GM19035 (cell line): ENCODE data around the gene GADD45B.
"Not testable (repeated sequence)": the region's sequence is repeated elsewhere in the genome, so short reads cannot be mapped to it uniquely, and the experiment has no call there.

ENCODE experiments used
- ATAC-seq: cut with Tn5 transposase; IDR thresholded peaks from one replicate; pipeline ENCODE4 v1.9.1; 2021; ENCODE audit not compliant: unreplicated experiment

Gene GADD45B

DNA sequence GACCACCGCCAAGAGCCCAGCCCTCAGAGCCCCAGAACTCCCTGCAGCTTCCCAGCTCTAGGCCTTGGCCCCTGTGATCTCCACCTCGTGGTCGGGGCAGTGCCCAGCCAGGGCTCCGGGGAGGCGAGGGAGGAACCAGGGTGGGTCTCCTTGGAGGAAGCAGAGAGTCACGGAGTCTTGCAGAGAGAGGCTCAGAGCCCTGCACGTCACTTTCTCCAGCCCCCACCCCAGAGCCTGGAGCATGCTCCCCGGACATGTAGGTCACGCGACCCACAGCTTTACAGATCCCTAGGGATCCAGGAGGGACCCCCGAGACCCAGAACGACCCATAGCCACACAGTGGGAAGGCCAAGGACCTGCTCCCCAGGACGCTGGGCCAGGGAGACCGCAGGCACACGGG, 11.9 kb downstream of the GADD45B start:
- no peak for ATAC-seq

DNA sequence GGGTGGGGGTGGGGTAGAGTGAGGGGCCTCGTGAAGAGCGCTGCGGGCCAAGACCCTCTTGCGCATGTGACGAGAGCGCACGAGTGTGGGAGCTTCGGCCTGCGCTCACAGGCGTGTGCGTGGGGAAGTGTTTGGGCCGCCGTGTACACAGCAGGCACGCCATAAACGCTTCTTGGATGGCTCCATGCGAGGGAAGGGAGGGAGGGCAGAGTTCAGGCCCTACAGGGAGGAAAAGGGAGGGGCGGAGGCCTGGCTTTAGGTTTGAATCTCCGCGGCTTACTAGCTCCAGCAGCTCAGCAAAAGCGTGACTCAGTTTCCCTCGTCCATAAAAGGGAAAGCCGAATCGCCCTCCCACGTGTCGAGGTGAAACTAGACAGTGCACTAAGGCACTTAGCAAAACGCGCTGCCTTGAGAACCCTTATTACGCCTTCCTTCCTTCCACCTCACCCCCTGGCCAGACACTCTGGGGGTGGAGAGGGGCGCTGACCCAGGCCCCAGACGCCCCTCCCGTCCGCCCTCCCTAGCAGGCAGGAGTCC, 12.5 kb downstream of the GADD45B start:
- ATAC-seq, result no peak

DNA sequence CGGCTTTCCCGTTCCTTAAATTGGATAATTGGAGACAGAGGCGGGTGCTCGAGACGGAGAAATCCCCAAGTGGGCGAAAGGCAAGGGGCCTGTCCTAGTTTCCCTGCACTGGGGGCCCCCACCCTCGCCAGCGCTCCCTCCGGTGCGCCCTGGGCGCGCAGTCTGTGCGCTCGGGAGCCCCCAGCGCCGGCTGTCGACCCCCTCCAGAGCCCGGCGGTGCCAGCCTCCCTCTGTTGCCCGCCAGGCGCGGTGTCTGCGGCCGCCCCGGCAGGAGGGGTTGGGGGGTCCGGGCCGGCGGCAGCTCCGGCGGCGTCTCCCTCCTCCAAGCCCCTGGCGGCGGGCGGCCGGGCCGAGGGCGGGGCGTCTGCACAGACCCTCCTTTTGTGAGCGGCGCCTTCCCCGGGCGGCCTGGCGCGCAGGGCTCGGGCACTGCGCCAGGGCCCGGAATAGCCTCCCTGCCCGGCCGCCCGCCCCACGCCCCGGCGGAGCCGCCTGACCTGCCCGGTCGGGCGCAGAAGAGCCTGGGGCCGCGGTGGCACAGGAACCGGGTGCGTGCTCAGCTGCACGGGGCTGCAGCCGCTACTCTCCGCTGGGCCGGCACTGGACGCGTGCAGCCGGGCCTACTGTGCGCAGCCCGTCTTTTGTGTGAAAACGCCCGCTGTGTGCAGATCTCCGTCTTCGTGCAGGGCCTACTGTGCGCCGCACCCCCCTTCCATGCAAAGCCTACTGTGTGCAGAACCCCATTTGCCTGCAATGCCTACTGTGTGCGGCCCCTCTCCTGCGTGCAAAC, 13.2 kb downstream of the GADD45B start:
- ATAC-seq, result no peak

DNA sequence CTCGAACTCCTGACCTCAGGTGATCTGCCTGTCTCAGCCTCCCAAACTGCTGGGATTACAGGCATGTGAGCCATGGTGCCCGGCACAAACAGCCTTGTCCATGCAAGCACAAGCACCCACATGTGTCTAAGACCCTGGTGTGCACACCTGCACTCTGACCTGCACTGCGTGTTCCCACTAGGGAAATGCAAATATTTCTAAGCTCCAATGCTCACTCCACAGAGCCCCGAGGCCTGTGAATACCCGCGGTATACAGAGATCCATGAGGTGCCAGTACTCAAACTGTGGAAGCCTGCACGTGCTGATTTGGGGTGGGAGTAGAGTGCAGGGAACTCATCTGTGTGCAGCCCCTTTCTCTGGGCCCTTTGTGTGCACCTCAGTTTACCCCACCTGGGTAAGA, 14.7 kb downstream of the GADD45B start:
- no peak for ATAC-seq

DNA sequence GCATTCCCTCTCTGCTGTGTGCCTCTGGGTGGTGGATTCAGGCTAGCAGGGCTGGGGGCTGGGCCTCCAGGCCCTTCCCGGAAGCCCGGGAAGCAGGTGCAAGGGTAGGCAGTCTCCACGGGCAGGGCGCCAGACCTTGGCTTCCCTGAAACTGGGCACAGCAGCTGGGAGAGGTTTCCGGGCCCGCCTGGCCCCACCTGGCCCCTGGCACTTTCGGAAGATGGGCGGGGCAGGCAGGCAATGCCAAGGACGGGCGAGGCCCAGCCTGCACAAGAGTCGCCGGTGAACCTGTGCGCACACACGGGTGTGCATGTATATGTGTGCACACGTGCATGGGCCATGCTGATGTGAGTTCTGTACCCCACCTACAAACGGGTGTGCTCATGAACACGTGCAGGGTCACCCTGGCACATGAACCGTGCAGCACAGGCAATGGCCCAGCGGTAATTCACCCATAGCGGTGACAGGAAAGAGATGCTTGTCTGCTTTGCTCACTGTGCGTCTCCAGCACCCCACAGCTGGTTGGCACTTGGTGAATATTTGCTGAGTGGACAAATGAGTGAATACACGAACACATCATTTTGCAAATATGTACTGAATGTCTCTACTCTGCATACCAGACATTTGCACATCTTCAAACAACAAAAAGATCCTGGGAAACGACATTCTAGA, 15.3 kb downstream of the GADD45B start:
- ATAC-seq, result no peak

DNA sequence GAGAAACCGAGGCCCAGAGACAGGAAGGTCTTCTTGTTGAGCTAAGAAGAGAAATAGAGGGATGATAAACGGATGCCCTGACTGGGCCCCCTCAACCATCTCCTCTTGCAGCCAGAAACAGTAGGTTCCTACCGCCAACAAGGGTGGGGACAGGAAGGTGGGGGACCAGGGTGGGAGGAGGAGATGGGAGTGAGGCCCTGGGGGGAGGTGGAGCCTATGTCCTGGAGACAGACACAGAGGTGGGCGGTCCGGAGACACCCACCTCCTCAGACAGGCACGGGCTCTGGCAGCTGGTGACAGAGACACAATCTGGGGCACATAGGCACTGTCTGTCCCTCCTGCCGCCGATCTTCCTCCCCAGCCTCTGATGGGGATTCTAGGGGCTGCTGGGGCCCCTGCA, 16.9 kb downstream of the GADD45B start:
- ATAC-seq, result no peak

DNA sequence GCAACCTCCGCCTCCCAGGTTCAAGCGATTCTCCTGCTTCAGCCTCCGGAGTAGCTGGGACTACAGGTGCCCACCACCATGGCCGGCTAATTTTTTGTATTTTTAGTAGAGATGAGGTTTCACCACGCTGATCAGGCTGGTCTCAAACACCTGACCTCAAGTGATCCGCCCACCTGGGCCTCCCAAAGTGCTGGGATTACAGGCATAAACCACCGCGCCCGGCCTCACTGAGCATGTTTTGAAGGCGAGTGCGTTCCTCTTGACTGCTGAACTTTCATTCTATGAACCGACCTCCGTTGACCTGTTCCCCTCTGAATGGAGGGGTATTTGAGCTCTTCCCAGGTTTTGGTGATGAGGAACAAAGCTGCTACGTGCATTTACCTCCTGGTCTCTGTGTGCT, 17.5 kb downstream of the GADD45B start:
- not testable (repeated sequence) for ATAC-seq

DNA sequence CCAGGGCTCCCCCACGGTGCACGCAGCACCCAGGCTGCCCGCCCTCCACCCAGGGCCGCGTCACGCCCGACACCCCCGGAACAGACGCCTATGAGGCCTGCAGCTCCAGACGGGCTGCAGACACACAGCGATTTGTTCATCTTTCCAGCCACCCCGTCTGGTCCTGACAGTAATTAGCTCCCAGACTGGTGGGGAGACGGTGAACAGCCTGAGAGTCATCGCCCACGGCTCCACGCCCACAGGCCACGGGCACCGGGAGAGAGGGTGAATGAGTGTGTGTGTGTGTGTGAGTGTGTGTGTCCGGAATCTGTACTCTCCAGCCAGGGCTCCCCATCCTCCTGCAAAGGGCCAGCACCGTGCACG, 18.1 kb downstream of the GADD45B start:
- no peak for ATAC-seq

DNA sequence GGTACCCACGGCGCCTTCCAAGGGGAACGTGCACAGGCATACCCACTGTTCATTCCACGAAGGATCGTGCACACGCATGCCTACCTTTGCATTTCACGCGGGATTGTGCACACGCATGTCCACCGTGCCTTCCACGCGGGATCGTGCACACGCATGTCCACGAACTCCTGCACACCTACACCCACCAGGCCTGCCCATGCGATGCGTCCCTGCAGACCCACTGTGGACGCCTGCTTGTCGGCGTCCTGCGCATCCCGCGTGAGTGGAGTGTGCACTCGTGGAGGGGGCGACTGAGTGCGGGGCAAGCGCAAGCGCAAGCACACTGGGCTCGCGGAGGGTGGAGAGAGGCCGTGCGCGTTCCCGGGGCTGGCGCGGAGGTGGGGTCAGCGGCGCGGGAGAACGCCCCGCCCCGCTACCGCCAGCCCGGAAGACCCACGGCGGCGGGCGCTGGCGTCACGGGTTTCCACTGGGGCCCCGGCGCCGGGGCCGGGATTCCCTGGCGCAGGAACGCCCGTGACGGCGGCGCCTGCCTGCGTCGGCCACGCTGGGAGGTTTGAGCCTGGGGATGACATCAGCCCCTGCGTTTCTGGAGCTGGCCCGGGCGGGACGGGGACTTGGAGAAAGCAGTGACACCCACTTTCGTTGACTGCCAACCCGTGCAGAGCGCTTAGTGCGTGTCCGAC, 18.7 kb downstream of the GADD45B start:
- ATAC-seq, result no peak

DNA sequence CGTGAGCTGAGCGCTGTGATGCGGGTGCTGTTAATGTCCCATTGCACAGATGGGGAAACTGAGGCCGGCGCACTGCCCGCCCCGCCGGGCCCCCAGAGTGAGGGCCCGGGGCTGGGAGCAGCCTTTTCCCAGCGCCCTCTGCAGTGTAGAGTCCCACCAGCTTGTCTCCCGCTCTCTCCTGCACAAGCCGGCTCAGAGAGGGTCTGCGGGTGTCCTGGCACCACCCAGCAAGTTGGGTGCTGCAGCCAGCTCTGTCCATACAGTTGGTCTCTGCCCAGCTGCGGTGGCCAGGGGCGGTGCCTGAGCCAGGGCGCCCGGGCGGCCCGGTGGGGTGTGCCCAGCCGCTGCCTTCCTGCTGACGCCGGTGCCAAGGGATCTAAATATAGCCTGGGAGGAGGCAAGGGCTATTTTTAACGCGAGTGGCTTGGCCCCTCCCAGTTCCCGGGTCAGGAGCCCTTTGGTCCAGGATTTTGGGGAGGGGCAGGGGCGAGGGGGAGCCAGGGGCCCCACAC, 19.3 kb downstream of the GADD45B start:
- no peak for ATAC-seq

DNA sequence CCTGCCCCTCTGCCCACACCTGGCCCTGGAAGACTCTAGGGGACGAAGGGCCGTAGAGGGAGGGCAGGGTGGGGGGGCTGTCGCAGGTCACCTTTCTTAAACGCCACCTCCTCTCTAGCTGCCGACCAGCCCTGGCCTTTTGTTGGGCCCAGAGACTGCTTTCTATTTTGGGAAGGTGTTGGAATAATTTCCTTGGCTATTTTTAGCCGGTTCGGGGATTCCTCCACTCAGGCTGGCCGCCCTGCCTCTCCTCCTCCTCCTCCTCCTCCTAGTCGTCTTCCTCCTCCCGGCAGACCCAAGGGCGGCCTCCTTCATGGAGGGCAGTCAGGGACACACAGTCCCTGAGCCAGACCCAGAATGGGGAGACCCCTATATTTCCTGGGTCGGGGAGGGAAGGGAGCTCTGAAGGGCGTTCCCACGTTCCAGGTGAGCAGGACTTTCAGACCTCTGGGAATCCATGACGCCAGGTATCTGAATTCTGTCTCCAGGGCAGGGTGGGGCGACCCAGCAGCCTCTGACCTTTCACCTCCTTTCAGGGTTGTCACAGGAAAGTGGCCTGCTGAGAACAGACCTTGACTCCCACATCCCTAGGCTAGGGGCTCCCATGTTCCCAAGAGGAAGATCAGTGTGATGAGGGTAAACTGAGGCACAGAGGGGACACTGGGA, 19.9 kb downstream of the GADD45B start:
- ATAC-seq, result no peak

DNA sequence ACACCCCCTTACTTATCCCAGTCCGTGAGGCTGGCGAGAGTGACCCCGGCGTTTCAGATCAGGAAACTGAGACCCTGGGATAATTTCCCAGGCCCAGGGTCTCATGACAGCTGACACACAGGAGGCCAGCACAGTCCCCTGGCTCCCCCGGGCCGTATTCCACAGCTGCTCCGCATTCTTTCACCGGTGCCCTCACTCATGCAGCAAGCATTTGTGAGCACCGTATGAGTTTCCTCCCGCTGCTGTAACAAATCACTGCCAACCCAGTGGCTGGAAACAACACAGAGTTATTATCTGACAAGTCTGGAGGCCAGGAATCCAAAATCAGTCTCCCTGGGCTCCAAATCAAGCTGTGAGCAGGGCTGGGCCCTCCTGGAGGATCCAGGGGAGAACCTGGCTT, 21.3 kb downstream of the GADD45B start:
- no peak for ATAC-seq

DNA sequence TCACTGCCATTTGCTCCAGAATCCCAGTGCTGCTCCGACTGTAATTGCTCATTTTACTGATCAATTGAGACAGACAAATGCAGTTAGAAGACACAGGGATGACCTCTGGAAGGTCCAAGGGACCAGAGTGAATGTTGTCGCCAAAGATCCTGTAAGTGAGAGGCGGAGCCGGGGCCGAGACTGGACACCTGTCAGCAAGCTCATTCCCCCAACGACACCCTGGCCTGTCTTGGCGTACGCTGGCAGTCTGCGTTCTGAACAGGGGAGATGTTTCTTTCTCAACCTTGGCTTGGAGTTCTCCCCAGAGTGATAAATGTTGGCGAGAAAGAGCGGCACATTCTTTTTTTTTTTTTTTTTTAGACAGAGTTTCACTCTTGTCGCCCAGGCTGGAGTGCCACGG, 24.2 kb downstream of the GADD45B start:
- no peak for ATAC-seq

DNA sequence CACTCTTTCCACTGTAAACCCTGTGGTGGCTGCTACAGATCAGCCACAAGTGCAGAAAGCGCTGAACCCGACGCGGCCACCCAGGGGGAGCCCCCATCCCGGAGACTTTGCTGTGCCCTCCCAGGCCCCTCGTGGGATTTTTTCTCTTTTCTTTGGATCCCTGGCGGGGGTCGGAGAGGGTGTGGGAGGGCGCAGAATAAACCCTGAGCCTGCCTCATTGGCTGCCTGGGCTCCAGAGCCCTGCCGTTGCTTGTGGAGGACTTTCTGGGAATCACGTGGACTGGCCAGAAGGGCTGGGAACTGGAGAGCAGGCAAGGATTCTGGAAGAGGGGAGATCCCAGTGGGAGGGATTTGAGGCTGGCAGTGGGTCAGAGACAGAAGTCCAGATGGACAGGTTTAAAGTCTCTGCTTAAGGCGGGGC, 24.9 kb downstream of the GADD45B start:
- no peak for ATAC-seq

DNA sequence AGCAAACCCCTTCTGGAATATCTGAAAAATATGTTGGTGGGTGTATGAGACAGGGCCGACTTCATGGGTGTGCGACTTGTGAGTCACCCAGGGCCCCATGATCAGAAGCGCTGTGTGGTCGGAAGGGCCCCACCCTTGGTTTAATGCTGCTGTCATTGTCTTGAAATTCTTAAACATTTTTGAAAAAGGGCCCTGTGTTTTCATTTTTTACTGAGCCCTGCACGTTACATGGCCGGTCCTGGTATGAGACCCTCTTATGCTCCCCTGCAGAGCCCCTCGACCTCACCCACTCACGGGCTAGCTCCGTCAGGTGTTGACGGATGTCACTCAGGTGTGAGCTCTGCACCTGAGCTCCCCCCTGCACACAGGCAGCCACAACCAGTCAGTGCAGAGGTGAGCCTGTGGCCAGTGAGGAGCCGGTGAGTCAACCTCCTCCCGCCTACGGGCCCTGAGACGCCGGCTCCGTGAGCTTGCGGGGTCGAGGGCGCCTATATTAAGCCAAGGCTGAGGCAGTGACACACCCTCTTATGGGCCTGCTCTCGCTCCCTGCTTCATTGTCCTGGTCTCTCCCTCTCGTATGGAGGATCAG, 27.7 kb downstream of the GADD45B start:
- no peak for ATAC-seq

DNA sequence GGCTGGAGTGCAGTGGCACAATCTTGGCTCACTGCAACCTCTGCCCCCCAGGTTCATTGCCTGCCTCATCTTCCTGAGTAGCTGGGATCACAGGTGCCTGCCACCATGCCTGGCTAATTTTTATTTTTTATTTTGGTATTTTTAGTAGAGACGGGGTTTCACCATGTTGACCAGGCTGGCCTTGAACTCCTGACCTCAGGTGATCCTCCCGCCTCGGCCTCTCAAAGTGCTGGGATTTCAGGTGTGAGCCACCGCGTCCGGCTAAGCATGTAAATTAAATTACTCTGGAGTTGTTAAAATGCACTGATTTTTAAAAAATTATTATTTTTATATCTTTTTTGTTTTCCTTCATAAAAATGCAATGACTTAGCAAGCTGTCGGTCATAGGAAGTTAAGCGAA, 30.7 kb downstream of the GADD45B start:
- not testable (repeated sequence) for ATAC-seq

DNA sequence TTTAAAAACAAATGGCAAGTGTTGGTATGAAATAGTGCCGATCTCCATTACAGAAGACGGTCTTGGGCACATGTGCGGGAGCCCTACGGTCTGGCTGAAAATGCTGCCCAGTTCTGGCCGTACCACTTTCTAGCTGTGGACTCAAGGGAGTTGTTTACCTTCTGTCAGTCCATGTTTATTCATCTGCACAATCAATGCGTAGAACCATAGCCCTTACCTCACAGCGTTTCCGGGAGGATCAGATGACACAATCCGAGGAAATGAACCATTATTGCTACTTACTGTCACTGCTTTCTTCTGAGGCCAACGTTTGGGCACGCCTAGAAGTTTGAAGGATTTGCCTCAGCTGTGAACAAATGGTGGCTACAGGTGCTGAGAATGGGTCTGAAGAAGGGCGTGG, 31.2 kb downstream of the GADD45B start:
- ATAC-seq, result no peak

DNA sequence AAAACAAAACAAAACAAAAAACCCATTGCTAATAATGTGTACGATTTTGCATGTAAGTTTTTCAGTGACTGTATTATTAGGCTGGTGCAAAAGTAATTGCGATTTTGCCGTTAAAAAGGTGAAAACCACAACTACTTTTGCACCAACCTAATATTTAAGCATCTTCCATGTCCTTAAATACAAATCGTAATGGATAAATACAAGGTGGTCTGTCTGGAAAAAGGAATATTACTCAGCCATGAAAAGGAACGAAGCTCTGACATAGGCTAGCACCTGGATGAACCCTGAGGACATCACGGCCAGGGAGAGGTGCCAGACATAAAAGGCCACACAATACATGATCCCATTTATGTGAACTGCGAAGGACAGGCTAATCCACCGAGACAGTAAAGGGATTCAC, 33.2 kb downstream of the GADD45B start:
- no peak for ATAC-seq

DNA sequence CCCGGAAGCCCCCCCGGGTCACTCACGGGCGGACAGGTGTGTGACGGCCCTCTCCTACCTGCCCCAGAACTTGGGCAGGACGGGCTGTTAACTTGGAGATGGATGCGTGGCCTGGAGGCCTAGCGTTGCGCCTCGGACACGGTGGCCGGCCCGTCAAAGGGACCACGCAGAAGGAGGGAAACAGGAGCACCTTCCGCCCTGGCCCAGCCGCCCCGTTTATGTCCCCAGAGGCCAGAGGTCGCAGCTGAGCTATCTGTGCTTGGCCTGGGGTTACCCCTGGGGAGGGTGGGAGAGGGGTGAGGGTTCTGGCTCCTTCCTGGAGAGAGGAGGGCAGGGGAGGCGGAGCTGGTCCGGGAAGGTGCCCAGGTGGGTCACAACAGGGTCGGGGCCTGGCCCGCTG, 35.6 kb downstream of the GADD45B start:
- ATAC-seq, result no peak

DNA sequence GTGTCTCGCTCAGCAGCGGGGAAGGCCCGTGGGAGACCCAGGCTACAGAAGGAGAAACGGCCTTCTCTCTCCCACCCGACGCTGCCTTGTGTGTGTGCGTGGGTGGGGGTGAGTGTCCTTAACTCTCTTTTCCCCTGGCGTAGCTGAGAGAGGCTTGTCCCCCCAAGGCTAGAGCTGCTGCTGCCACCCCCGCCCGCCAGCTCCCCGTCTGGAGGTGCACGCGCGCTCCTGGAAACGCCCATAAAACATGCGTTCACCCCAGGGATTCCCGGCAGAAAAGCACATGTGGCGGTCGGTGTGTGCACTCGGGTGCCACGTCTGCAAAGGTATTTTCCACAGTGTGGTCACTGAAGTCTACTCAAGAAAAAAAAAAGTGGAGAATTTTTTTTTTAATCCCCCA, 36.1 kb downstream of the GADD45B start:
- ATAC-seq, result no peak
